Keratinocyte (primary cell): ENCODE data around the gene CDC34. TPM values are rescaled to one million over a fixed set of nuclear protein-coding genes. Genes with fewer than 3 reads are reported as not detected.

Experiments used
- DNase-seq: peaks from one replicate; pipeline ENCODE4 v3.0.0-alpha.2; 2011; ENCODE audit warnings: low read depth, missing footprints, low spot score
- FAIRE-seq: peaks from 2 replicates; lab custom pipeline; 2011; peaks lifted over from hg19 to GRCh38; lab: Jason Lieb, UNC
- H2AFZ ChIP-seq: 2 replicates; pipeline ENCODE4 v1.6.0; 2012; ENCODE audit warnings: low read length, control low read depth, inconsistent platforms; ENCODE audit not compliant: control insufficient read depth
- H3K27ac ChIP-seq: 2 replicates; pipeline ENCODE4 v1.5.1; 2011; ENCODE audit warnings: low read length; ENCODE audit not compliant: control insufficient read depth, insufficient read depth
- H3K27me3 ChIP-seq: 3 replicates; pipeline ENCODE4 v1.6.0; 2011; ENCODE audit warnings: low read length; ENCODE audit not compliant: control insufficient read depth, insufficient read depth; ENCODE audit errors: extremely low read depth
- H3K36me3 ChIP-seq, 2 experiments: 2 replicates in 1 of 2; 3 replicates in 1 of 2; pipeline ENCODE4 v1.5.1; 2011; ENCODE audit warnings: low read length in 2 of 2, mild to moderate bottlenecking in 1 of 2; ENCODE audit not compliant: control insufficient read depth in 2 of 2, insufficient read depth in 2 of 2; ENCODE audit errors: extremely low read depth in 1 of 2
- H3K4me1 ChIP-seq: 3 replicates; pipeline ENCODE4 v1.5.1; 2011; ENCODE audit warnings: low read length; ENCODE audit not compliant: control insufficient read depth, insufficient read depth; ENCODE audit errors: extremely low read depth
- H3K4me2 ChIP-seq: 3 replicates; pipeline ENCODE4 v1.6.0; 2011; ENCODE audit warnings: low read depth, low read length; ENCODE audit not compliant: control insufficient read depth, insufficient read depth; ENCODE audit errors: extremely low read depth
- H3K4me3 ChIP-seq, 3 experiments: fragments of 200-600 bp in 1 of 3; sonication (generic) in 1 of 3; 2 replicates in 2 of 3; 3 replicates in 1 of 3; pipeline ENCODE4 v1.5.1; 2011 to 2016; ENCODE audit warnings: low read length in 3 of 3, mild to moderate bottlenecking in 3 of 3, control low read depth in 2 of 3, inconsistent platforms in 1 of 3, low read depth in 1 of 3, mixed read lengths in 1 of 3, mixed run types in 1 of 3, moderate library complexity in 1 of 3; ENCODE audit not compliant: control insufficient read depth in 2 of 3, insufficient read depth in 2 of 3; ENCODE audit errors: extremely low read depth in 1 of 3
- H3K79me2 ChIP-seq: 2 replicates; pipeline ENCODE4 v1.6.0; 2012; ENCODE audit warnings: low read length; ENCODE audit not compliant: control insufficient read depth, insufficient read depth
- H3K9ac ChIP-seq: 3 replicates; pipeline ENCODE4 v1.6.0; 2011; ENCODE audit warnings: low read length; ENCODE audit not compliant: control insufficient read depth, insufficient read depth; ENCODE audit errors: extremely low read depth
- H3K9me1 ChIP-seq: 3 replicates; pipeline ENCODE4 v1.6.0; 2011; ENCODE audit warnings: low read length; ENCODE audit not compliant: control insufficient read depth, insufficient read depth; ENCODE audit errors: extremely low read depth
- H3K9me3 ChIP-seq: 2 replicates; pipeline ENCODE4 v1.5.1; 2012; ENCODE audit warnings: low read depth, low read length; ENCODE audit not compliant: control insufficient read depth
- H4K20me1 ChIP-seq: 3 replicates; pipeline ENCODE4 v1.6.0; 2011; ENCODE audit warnings: low read length; ENCODE audit not compliant: control insufficient read depth, insufficient read depth; ENCODE audit errors: extremely low read depth
- EZH2 ChIP-seq: IDR thresholded peaks from one replicate; pipeline ENCODE4 v1.6.1; 2012; ENCODE audit warnings: inconsistent platforms, mild to moderate bottlenecking, low read length, moderate library complexity
- dilution Hi-C: fragments of 300-500 bp; cut with MboI; formaldehyde crosslinking; loops from one replicate; pipeline ENCODE4 v1.7.0; 2020; ENCODE audit warnings: low sequenced_read_pairs; ENCODE audit not compliant: extremely low pct_ligation_motif_present
- polyA plus RNA-seq, 5 experiments: library from polyadenylated mRNA; depleted of rRNA in 3 of 5; stranded (reverse) in 3 of 5; stranded (forward) in 1 of 5; unstranded in 1 of 5; fragments of >200 nt; gene quantifications; 1 replicate in 1 of 5; 2 replicates in 3 of 5; 3 replicates in 1 of 5; pipeline versions ENCODE4 v1.2.1 to v1.2.3, GENCODE V29; 2011 to 2012; ENCODE audit warnings: missing spikeins in 2 of 5, low read depth in 1 of 5, low replicate concordance in 1 of 5
- TF ChIP-seq, protein P1 (sequence below), 3 experiments: IDR thresholded peaks in 1 of 3; conservative IDR thresholded peaks in 1 of 3; optimal IDR thresholded peaks in 1 of 3; 2 replicates in 2 of 3; 3 replicates in 1 of 3; pipeline versions ENCODE3 to v1.5.1; 2011; ENCODE audit warnings: low read length in 3 of 3, mild to moderate bottlenecking in 3 of 3, moderate library complexity in 2 of 3, control low read depth in 1 of 3, inconsistent platforms in 1 of 3; ENCODE audit not compliant: insufficient read depth in 2 of 3; ENCODE audit errors: extremely low read depth in 1 of 3

The CDC34 gene
- polyA plus RNA-seq, 1 donor (not counting 4 experiments of a cell fraction or from before 2014, with no cell fraction given) = 47.5 TPM

DNA sequence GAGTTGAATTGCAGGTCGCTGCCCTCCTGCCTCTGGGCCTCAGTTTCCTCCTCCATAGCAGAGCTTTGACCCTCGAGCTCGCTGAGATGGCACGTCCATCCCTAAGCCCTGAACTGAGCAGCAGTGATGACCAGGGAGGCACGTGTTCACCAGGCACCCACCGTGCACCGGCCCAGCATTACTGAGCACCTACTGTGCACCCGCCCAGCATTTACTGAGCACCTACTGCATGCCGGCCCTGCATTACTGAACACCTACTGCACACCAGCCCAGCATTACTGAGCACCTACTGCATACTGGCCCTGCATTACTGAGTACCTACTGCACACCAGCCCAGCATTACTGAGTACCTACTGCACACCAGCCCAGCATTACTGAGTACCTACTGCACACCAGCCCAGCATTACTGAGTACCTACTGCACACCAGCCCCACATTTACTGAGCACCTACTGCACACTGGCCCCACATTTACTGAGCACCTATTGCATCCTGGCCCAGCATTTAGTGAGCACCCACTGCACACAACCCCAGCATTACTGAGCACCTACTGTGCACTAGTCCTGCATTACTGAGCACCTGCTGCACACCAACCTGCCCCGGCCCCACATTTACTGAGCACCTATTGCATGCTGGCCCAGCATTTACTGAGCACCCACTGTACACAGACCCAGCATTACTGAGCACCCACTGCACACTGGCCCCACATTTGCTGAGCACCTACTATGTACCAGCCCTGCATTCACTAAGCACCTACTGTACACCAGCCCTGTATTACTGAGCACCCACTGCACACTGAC is 18.0 kb upstream of the CDC34 start:
- Histone ChIP-seq H4K20me1 (no peaks in the 10 kb centered on the region), H3K79me2 (peaks cover 8% of the 10 kb centered on the region), H3K4me3 (no peak overlapping the region), H2AFZ (no peak overlapping the region), H3K36me3 (peaks cover 2 to 4% of the 10 kb centered on the region in 2 experiments), H3K9ac (no peak overlapping the region), H3K27ac (no peak overlapping the region), H3K4me2 (no peak overlapping the region), H3K4me1 (peaks cover 16% of the 10 kb centered on the region), H3K9me1 (peaks cover 2% of the 10 kb centered on the region), H3K9me3 (no peaks in the 10 kb centered on the region), H3K27me3 (no peaks in the 10 kb centered on the region)
- TF ChIP-seq, protein P1, sequence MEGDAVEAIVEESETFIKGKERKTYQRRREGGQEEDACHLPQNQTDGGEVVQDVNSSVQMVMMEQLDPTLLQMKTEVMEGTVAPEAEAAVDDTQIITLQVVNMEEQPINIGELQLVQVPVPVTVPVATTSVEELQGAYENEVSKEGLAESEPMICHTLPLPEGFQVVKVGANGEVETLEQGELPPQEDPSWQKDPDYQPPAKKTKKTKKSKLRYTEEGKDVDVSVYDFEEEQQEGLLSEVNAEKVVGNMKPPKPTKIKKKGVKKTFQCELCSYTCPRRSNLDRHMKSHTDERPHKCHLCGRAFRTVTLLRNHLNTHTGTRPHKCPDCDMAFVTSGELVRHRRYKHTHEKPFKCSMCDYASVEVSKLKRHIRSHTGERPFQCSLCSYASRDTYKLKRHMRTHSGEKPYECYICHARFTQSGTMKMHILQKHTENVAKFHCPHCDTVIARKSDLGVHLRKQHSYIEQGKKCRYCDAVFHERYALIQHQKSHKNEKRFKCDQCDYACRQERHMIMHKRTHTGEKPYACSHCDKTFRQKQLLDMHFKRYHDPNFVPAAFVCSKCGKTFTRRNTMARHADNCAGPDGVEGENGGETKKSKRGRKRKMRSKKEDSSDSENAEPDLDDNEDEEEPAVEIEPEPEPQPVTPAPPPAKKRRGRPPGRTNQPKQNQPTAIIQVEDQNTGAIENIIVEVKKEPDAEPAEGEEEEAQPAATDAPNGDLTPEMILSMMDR (optimal IDR thresholded peaks at IDR 0.05 in 1 of 3, IDR thresholded peaks at IDR 0.05 in 1 of 3, conservative IDR thresholded peaks at IDR 0.05 in 1 of 3; ENCODE audit: extremely low read depth in 1 of 3, insufficient read depth in 2 of 3, low read length in 3 of 3) = no peak
- no peak for TF ChIP-seq EZH2
- dilution Hi-C loops = no loop called here
- DNase-seq (no peak), FAIRE-seq (no peak)

DNA sequence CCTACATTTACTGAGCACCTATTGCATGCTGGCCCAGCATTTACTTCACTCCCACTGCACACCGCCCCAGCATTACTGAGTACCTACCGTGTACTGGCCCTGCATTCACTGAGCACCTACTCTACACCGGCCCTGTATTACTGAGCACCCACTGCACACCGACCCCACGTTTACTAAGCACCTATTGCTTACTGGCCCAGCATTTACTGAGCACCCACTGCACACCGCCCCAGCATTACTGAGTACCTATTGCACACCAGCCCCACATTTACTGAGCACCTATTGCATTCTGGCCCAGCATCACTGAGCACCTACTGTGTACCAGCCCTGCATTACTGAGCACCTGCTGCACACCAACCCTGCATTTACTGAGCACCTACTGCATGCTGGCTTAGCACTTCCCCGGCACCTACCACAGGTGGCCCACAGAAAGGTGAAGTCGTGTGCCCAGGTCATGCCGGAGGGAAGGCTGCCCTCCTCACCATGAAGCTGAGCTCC is 17.3 kb upstream of the CDC34 start:
- H4K20me1 ChIP-seq = no peaks in the 10 kb centered on the region
- H3K9me3 ChIP-seq = no peaks in the 10 kb centered on the region
- no peak overlapping the region for H3K4me2 ChIP-seq
- no peak overlapping the region for H3K9ac ChIP-seq
- peaks cover 2% of the 10 kb centered on the region for H3K9me1 ChIP-seq
- no peak overlapping the region for H3K27ac ChIP-seq
- DNase-seq (no peak), FAIRE-seq (no peak)
- peaks cover 15% of the 10 kb centered on the region for H3K4me1 ChIP-seq
- no peak overlapping the region for H3K4me3 ChIP-seq
- no peaks in the 10 kb centered on the region for H3K27me3 ChIP-seq
- H3K36me3 ChIP-seq = peaks cover 2 to 4% of the 10 kb centered on the region in 2 experiments
- TF ChIP-seq, protein P1 (optimal IDR thresholded peaks at IDR 0.05 in 1 of 3, IDR thresholded peaks at IDR 0.05 in 1 of 3, conservative IDR thresholded peaks at IDR 0.05 in 1 of 3; ENCODE audit: extremely low read depth in 1 of 3, insufficient read depth in 2 of 3, low read length in 3 of 3) = no peak
- TF ChIP-seq EZH2 = no peak
- peaks cover 3% of the 10 kb centered on the region for H3K79me2 ChIP-seq
- dilution Hi-C loops = no loop called here
- H2AFZ ChIP-seq = no peak overlapping the region
